Natural killer cell (primary cell): Measurements from ENCODE around the gene PPP1R9A. TPM values are rescaled to one million over a fixed set of nuclear protein-coding genes. Genes with fewer than 3 reads are reported as not detected.
"Not testable (repeated sequence)": the region's sequence is repeated elsewhere in the genome, so short reads cannot be mapped to it uniquely, and the experiment has no call there.

Experiments used
- ATAC-seq, 3 donors: fragments of 150-1000 bp in 2 of 3; fragments of 200-7000 bp in 1 of 3; cut with Tn5 transposase; 1 replicate in 1 of 3; 2 replicates in 2 of 3; pipeline ENCODE4 v1.10.0; 2021; ENCODE audit warnings: mild to moderate bottlenecking in 2 of 3, moderate library complexity in 2 of 3
- DNase-seq, 2 donors: peaks; one replicate each; pipeline versions ENCODE4 v3.0.0 to v3.0.0-alpha.2; 2013 to 2021; ENCODE audit warnings: mixed read lengths in 1 of 2
- H3K27ac ChIP-seq: one replicate; pipeline ENCODE4 v1.5.1; 2013; ENCODE audit warnings: mild to moderate bottlenecking, low read length
- H3K27me3 ChIP-seq: one replicate; pipeline ENCODE4 v1.6.1; 2013; ENCODE audit warnings: low read length; ENCODE audit not compliant: control insufficient read depth, insufficient read depth
- H3K36me3 ChIP-seq: one replicate; pipeline ENCODE4 v1.6.1; 2013; ENCODE audit warnings: low read length; ENCODE audit not compliant: control insufficient read depth, insufficient read depth
- H3K4me1 ChIP-seq: one replicate; pipeline ENCODE4 v1.6.1; 2013; ENCODE audit warnings: low read length; ENCODE audit not compliant: control insufficient read depth, insufficient read depth
- H3K4me3 ChIP-seq: one replicate; pipeline ENCODE4 v1.5.1; 2013; ENCODE audit warnings: low read length
- H3K9me3 ChIP-seq: one replicate; pipeline ENCODE4 v1.6.1; 2013; ENCODE audit warnings: low read length; ENCODE audit not compliant: control insufficient read depth, insufficient read depth
- H3K27ac Mint-ChIP-seq, 2 donors: one replicate each; pipeline ENCODE4 v1.8.0; 2022; ENCODE audit warnings: mild to moderate bottlenecking in 2 of 2, mixed read lengths in 2 of 2, moderate library complexity in 1 of 2
- H3K27me3 Mint-ChIP-seq, 2 donors: one replicate each; pipeline ENCODE4 v1.8.0; 2022; ENCODE audit warnings: low read depth in 2 of 2, mixed read lengths in 2 of 2
- H3K36me3 Mint-ChIP-seq: one replicate; pipeline ENCODE4 v1.8.0; 2022; ENCODE audit warnings: mixed read lengths
- H3K4me1 Mint-ChIP-seq, 2 donors: one replicate each; pipeline ENCODE4 v1.8.0; 2022; ENCODE audit warnings: mixed read lengths in 2 of 2
- H3K4me3 Mint-ChIP-seq: one replicate; pipeline ENCODE4 v1.8.0; 2022; ENCODE audit warnings: mild to moderate bottlenecking, moderate library complexity, mixed read lengths
- H3K9me3 Mint-ChIP-seq, 2 donors: one replicate each; pipeline ENCODE4 v1.8.0; 2022; ENCODE audit warnings: mixed read lengths in 2 of 2
- WGBS: methylation state at CpG from one replicate; pipeline ENCODE4 v1.1.7; 2013; ENCODE audit warnings: missing lambda C conversion rate; ENCODE audit not compliant: insufficient coverage; 5-methylcytosine and 5-hydroxymethylcytosine counted together
- intact Hi-C: fragments of 100-400 bp; cut with micrococcal nuclease; formaldehyde crosslinking; loops from one replicate; pipeline ENCODE4 v1.14.2; 2022
- total RNA-seq, 4 donors: library from RNA; stranded (reverse); fragments of 120-200 nt in 1 of 4; gene quantifications; one replicate each; pipeline versions ENCODE4 v1.2.3 to v1.2.4, GENCODE V29; 2013 to 2022
- TF ChIP-seq, protein P1 (sequence below): fragments of 200-600 bp; IDR thresholded peaks from one replicate; pipeline ENCODE4 v1.8.0; 2022; ENCODE audit warnings: antibody characterized with exemption

The PPP1R9A gene
- total RNA-seq, 3 donors from 2014 or later (not counting 1 experiment from before 2014, with no cell fraction given): 1.6 to 6.0 (median 2.0) TPM

DNA sequence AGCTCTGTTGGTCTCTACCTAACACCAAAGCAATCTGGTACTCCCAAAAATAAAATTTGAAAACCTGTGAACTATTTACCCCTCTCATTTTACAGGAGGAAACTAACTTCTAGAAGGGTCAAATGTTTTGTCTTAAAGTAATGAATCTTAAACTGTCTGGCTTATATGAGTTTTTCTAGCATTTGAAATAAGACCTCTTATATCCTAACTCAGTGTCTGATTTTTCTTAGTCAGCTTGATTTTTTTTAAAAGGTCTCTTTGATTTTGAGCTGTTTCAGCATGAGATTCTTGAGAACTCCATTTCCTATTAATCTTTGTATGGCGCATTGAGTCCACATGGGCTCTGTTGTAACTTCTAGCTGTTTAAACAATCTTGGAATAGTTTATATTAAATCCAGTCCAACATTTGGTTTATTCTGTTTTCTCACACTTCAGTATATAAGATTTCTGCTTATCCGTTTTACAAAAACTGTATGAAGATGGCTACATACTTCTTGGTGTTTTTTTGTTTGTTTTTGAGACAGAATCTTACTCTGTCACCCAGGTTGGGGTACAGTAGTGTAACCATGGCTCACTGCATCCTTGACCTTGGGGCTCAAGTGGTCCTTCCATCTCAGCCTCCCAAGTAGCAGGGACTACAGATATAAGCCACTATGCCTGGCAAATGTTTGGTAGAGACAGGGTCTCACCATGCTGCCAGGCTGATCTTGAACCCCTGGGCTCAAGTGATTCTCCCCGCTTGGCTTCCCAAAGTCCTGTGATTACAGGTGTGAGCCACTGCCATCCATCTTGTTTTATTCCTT is 91.1 kb downstream of the PPP1R9A start:
- H3K36me3 ChIP-seq: no peaks in the 10 kb centered on the region
- ATAC-seq (no peak), DNase-seq (no peak)
- Mint-ChIP-seq H3K9me3 (no peaks in the 10 kb centered on the region), H3K4me1 (no peaks in the 10 kb centered on the region), H3K4me3 (no peak overlapping the region), H3K27ac (no peak overlapping the region), H3K27me3 (no peaks in the 10 kb centered on the region), H3K36me3 (no peaks in the 10 kb centered on the region)
- no peak overlapping the region for H3K27ac ChIP-seq
- H3K9me3 ChIP-seq: no peaks in the 10 kb centered on the region
- no peaks in the 10 kb centered on the region for H3K27me3 ChIP-seq
- H3K4me1 ChIP-seq: no peaks in the 10 kb centered on the region
- intact Hi-C loops: no loop called here
- WGBS: 95% methylated on average over 2 of the region's 3 CpGs
- TF ChIP-seq, protein P1, sequence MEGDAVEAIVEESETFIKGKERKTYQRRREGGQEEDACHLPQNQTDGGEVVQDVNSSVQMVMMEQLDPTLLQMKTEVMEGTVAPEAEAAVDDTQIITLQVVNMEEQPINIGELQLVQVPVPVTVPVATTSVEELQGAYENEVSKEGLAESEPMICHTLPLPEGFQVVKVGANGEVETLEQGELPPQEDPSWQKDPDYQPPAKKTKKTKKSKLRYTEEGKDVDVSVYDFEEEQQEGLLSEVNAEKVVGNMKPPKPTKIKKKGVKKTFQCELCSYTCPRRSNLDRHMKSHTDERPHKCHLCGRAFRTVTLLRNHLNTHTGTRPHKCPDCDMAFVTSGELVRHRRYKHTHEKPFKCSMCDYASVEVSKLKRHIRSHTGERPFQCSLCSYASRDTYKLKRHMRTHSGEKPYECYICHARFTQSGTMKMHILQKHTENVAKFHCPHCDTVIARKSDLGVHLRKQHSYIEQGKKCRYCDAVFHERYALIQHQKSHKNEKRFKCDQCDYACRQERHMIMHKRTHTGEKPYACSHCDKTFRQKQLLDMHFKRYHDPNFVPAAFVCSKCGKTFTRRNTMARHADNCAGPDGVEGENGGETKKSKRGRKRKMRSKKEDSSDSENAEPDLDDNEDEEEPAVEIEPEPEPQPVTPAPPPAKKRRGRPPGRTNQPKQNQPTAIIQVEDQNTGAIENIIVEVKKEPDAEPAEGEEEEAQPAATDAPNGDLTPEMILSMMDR: no peak
- H3K4me3 ChIP-seq: no peak overlapping the region

DNA sequence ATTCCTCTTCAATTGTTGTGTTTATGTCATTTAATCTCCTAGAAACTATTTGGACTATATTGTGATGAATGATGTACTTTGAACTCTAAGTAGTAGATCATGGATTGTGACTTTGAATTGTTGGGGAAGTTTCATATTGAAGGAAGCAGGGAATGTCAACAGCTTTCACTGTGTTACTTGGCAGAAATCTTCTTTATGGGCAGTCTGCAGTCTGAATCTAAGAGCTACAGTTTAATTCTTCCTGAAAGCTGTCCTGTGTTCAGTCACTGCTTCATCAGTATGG is 91.6 kb downstream of the PPP1R9A start:
- no peaks in the 10 kb centered on the region for H3K36me3 Mint-ChIP-seq
- Histone ChIP-seq H3K4me1 (no peaks in the 10 kb centered on the region), H3K27ac (no peak overlapping the region), H3K36me3 (no peaks in the 10 kb centered on the region), H3K9me3 (no peaks in the 10 kb centered on the region), H3K4me3 (no peak overlapping the region), H3K27me3 (no peaks in the 10 kb centered on the region)
- DNase-seq (no peak), ATAC-seq (no peak)
- no peaks in the 10 kb centered on the region for H3K9me3 Mint-ChIP-seq
- intact Hi-C loops: no loop called here
- H3K27me3 Mint-ChIP-seq: no peaks in the 10 kb centered on the region
- no peaks in the 10 kb centered on the region for H3K4me1 Mint-ChIP-seq
- no peak overlapping the region for H3K27ac Mint-ChIP-seq
- no peak overlapping the region for H3K4me3 Mint-ChIP-seq
- TF ChIP-seq, protein P1: no peak

DNA sequence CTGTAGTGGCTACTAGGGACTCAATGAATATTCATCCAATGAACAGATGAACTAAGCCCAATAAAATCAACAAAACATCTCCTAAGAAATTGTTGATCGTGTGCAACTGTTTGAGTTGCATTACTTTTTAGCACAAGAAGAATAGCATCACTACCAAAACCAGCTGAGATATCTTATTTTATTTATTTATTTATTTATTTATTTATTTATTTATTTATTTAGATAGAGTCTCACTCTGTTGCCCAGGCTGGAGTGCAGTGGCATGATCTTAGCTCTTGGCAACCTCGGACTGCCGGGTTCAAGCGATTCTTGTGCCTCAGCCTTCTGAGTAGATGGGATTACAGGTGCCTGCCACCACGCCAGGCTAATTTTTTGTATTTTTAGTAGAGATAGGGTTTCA is 92.2 kb downstream of the PPP1R9A start:
- H3K9me3 Mint-ChIP-seq, intact Hi-C loops, H3K27ac ChIP-seq, ATAC-seq, H3K4me1 Mint-ChIP-seq, DNase-seq, H3K4me3 ChIP-seq, H3K4me3 Mint-ChIP-seq, H3K36me3 Mint-ChIP-seq, H3K36me3 ChIP-seq, H3K27me3 ChIP-seq, H3K27me3 Mint-ChIP-seq, H3K9me3 ChIP-seq, H3K27ac Mint-ChIP-seq, H3K4me1 ChIP-seq: not testable (repeated sequence)
- 92% methylated on average over 4 of the region's 5 CpGs for WGBS

DNA sequence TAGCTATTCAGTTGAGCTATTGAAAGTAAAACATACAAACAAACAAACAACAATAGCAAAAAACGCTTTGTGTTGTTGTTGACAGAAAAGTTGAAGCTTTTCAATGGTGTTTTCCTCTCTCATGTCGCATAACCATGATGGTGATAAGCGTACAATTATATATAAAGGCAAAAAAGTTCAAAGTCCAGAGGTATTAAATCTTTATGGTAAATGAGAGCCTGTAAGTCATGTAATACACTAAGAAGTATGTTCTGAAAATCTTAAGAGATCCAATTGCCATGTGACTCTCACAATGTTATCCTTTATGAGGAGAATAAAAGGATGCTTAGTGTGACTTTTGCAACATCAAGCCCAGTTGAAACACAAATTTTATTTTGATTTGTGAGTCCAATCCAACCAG is 93.9 kb downstream of the PPP1R9A start:
- no peak overlapping the region for H3K4me3 ChIP-seq
- Mint-ChIP-seq H3K4me3 (no peak overlapping the region), H3K9me3 (no peaks in the 10 kb centered on the region), H3K27me3 (no peaks in the 10 kb centered on the region), H3K27ac (no peak overlapping the region), H3K36me3 (no peaks in the 10 kb centered on the region), H3K4me1 (no peaks in the 10 kb centered on the region)
- WGBS: 100% methylated on average over 2 of the region's 3 CpGs
- no peaks in the 10 kb centered on the region for H3K27me3 ChIP-seq
- no peak overlapping the region for H3K27ac ChIP-seq
- H3K36me3 ChIP-seq: no peaks in the 10 kb centered on the region
- H3K9me3 ChIP-seq: no peaks in the 10 kb centered on the region
- TF ChIP-seq, protein P1: no peak
- ATAC-seq (no peak), DNase-seq (no peak)
- H3K4me1 ChIP-seq: no peaks in the 10 kb centered on the region
- intact Hi-C loops: no loop called here
